ENCODE measurements around the gene WDFY2. TPM values are rescaled to one million over a fixed set of nuclear protein-coding genes. Genes with fewer than 3 reads are reported as not detected.

The WDFY2 gene
- total RNA-seq, 1 experiment from 2014 or later, result 26.4 TPM

- no peak overlapping the region for H2BK5ac ChIP-seq (ENCODE audit: insufficient read length, low read length)
- no peak overlapping the region for H4K5ac ChIP-seq (ENCODE audit: insufficient read length, low read depth, low read length)
- H3K4me1 ChIP-seq (ENCODE audit: insufficient read depth, low read length), result peaks cover 2% of the 10 kb centered on the region; the same call in 1 of the 2 replicates
- H2BK20ac ChIP-seq (ENCODE audit: low read depth, low read length, poor library complexity, severe bottlenecking), result no peak overlapping the region
- H3K4me2 ChIP-seq (ENCODE audit: insufficient read depth, insufficient read length, low read length), result no peak overlapping the region
- no peak overlapping the region for H2BK15ac ChIP-seq (ENCODE audit: low read depth, low read length)
- H3K14ac ChIP-seq (ENCODE audit: insufficient read depth, low read length), result no peak overlapping the region
- H3K18ac ChIP-seq (ENCODE audit: insufficient read length, low read depth, low read length), result no peak overlapping the region
- H3K23me2 ChIP-seq (ENCODE audit: insufficient read length, low read depth, low read length, poor library complexity, severe bottlenecking), result no peaks in the 10 kb centered on the region
- H2BK12ac ChIP-seq (ENCODE audit: insufficient read length, low read depth, low read length), result no peak overlapping the region
- DNase-seq, result no peak
- H3K27ac ChIP-seq (ENCODE audit: insufficient read length, low read depth, low read length), result no peak overlapping the region
- H2BK120ac ChIP-seq (ENCODE audit: low read depth, low read length, poor library complexity, severe bottlenecking), result no peak overlapping the region
- no peak overlapping the region for H2AK5ac ChIP-seq (ENCODE audit: insufficient read length, low read length)
- no peaks in the 10 kb centered on the region; the same call in 1 of the 2 replicates for H3K27me3 ChIP-seq (ENCODE audit: insufficient read depth, low read length)
- no peak overlapping the region for H4K91ac ChIP-seq (ENCODE audit: insufficient read length, low read depth, low read length)
- TF ChIP-seq CTCF (conservative IDR thresholded peaks at IDR 0.05), result no peak
- Mint-ChIP-seq H3K4me3 (no peak overlapping the region), H3K27me3 (ENCODE audit: low read depth) (no peaks in the 10 kb centered on the region), H3K4me1 (peaks cover 14 to 20% of the 10 kb centered on the region in 2 experiments), H3K27ac (no peak overlapping the region), H3K9me3 (no peaks in the 10 kb centered on the region), H3K36me3 (ENCODE audit: insufficient read depth in 1 of 3, low read depth in 3 of 3) (no peaks in the 10 kb centered on the region)
- H3K79me2 ChIP-seq (ENCODE audit: insufficient read depth, low read length), result no peaks in the 10 kb centered on the region
- H2AFZ ChIP-seq (ENCODE audit: low read length), result no peak overlapping the region
- WGBS (ENCODE audit: extremely low coverage, insufficient read length, low lambda C conversion rate), result no CpG with 5 or more reads among the region's 7 CpGs
- H3K23ac ChIP-seq (ENCODE audit: insufficient read length, low read depth, low read length), result no peak overlapping the region
- peaks cover 2% of the 10 kb centered on the region for H4K20me1 ChIP-seq (ENCODE audit: control insufficient read depth, insufficient read depth, insufficient read length)
- H3K79me1 ChIP-seq (ENCODE audit: insufficient read depth, low read depth, low read length, poor library complexity, severe bottlenecking), result no peaks in the 10 kb centered on the region
- H4K8ac ChIP-seq (replicated peaks; ENCODE audit: insufficient read length, low read depth, low read length), result no peak overlapping the region
- no peaks in the 10 kb centered on the region for H3K9me3 ChIP-seq (ENCODE audit: control insufficient read depth, low read depth, low read length)
- H3K9ac ChIP-seq (ENCODE audit: extremely low read depth, insufficient read length, low read length), result no peak overlapping the region
- no peak overlapping the region for H3T11ph ChIP-seq (ENCODE audit: low read length)
- H3K4ac ChIP-seq (ENCODE audit: low read depth, low read length), result no peak overlapping the region
- no peak overlapping the region for H3K56ac ChIP-seq (ENCODE audit: insufficient read length, low read depth, low read length)
Observed at GRCh38 chr13:51556740-51557139, 27.5 kb upstream of the WDFY2 start.
